ENCODE measurements around the gene HIVEP1.

The HIVEP1 gene

GRCh38 chr6:12020187-12020791, 8.2 kb downstream of the HIVEP1 start:
- no peak for DNase-seq

DNA sequence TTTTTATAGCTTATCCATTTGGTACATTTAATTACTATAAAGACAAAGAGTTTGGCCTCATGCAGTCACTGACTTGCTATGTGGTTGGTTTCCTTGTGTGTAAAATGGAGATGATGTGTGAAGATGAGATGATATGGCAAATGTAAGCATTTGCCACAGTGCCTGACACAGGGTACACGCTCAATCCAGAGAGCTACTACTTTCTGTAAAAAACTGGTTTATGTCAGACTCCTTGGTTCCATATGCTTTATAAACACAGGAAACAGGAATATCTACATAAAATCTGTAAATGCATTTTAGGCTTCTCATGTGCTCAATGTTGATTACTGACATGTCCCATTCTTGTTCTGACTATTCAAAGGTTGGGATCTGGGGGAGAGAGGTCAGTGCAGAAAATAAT, 10.4 kb downstream of the HIVEP1 start:
- no peak for DNase-seq

DNA sequence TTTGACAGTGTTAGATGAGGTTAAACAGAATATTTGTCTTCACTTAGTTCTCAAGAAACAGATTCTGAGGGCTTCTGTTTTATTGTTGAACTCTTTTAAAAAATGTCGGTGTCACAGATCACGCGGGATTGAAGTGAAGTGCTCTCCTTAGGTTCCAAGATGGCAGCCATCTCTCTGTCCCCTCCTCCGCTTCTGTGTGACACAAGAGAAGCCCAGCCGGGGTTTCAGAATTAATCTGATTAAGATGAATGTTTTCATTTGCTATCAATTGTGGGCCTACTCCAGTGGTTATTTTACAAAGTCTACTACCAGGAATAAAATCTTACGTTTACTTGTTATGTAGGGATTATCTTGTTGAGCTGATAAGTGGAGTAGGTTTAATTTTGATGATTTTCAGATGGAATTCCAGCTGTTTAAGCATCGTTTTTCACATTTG, 10.9 kb downstream of the HIVEP1 start:
- no peak for DNase-seq

DNA sequence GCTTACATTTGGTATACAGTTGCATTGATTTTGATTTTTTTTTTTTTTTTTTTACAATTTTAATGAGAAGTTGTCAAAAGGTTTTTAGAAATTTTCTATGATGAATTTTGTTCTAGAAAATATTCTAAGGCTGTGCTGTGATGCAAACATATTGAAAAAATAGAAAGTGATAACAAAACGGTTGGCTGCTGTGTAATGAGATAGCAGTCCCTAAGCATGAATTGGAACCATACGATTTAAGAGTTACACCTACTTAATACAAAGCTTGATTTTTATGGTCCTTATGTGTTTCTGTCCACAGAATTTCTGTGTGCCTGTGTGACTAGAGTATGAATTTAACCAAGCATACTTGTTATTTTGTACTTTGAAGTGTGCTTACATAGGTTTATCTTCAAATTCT, 12.1 kb downstream of the HIVEP1 start:
- DNase-seq, result no peak

DNA sequence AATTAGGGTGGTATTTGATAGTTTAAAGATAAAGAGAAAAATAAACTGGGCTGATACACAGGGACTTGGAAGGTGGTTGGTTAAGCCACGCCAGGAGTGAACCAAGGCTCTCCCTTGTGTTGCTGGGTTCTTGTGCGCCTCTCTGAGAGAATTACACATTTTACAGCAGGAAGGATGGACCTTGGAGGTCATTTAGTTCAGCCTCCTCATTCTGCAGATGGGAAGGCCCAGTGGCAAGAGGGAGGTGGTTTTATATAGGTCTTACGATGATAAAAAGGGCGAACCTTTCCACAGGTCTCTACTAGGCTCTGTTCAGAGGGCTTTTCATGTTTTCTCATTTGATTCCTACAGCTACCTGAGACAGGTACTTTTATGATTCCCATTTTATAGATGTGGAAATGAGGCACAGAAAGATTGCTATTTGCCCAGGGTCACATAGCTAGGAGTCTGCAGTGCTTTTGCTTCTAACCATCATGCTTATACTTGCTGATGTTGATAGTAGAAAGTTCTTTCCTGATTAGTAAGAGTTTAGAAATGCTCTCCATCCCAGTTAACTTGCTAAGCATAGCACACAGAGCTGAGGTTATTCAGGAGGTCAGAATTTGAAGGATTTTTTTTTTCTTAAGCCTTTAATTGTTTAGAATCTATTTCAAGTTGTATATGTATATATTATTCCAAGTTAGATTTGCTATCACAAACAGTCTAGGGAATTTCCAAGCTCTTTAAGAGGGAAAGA, 12.8 kb downstream of the HIVEP1 start:
- no peak for DNase-seq

DNA sequence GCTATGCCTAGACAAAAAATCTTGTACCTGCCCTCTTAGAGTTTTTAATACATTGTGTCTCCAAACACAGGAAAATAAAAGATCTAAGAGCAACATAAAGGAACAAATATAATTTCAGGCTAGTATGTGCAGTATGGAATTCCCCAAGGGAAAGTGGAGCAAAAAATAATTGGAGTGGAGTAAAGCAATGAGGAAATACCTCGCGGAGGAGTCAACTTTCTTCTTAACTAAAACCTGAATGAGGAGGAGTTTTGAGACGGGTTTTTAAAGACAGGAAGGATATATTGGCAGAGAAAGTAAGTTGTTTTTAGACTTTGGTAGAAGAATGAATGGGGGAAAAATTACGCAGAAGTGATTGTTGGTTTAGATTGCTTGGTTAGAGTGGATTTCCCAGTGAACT, 14.0 kb downstream of the HIVEP1 start:
- DNase-seq, result no peak

DNA sequence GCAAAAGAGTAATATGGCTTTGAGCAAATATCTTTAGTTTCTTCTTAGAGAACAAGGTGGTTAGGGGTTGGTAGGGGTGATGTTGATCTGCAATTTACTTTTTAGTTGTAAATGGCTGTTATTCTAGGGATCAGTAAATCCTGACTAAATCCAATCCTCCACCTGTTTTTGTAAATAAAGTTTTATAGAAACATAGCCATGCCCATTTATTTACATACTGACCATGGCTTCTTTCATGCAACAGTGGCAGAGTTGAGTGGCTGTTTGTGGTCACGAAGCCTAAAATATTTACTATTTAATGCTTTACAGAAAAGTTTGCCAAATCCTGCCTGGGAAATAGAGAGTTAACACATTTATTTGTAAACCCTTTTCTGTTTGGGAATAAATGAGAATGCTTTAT, 14.7 kb downstream of the HIVEP1 start:
- DNase-seq, result no peak

DNA sequence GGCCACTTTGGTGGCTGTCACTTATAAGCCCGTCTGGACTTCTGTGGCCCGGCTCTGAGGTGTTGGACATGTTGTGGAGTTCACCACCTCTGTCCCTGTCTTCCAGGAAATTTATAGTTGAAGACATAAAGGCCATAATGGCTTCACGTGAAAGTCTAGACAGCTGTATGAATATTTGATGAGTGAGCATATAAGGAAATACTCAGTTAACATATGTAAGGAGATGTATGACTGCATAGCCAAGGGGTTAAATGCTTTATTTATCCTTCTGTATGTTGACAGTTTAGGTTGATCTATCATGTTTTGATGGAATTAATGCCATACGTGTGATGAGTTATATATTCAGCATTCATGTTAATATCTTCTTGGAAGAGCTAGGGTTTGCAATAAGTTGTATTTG, 16.1 kb downstream of the HIVEP1 start:
- DNase-seq, result no peak

DNA sequence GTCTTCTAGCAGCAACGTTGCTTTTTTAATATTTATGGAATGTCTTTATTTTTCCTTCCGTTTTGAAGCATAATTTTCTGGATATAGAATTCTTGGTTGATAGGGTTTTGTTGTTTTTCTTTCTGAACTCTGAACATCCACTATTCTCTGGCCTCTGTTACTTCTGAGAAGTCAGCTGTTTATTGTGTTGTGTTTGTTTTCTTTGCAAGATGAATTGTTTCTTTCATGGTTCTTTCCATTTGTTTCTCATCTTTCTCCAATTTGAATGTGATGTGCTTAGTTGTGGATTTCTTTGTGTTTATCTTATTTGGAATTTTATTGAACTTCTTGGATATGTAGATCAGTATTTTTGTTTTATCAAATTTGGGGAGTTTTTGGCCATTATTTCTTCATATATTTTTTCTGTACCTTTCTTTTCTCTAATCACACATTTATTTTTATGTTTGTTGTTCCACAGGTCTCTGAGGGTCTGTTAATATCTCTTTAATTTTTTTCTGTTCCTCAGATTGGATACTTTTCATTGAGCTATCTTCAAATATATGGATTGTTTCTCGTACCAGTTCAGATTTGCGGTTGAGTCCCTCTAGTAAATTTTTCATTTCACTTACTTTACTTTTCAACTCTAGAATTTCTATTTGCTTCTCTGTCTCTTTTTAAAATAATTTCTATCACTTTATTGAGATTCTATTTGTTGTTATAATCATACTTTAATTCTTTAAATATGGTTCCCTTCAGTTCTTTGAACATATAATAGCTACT, 18.0 kb downstream of the HIVEP1 start:
- DNase-seq, result no peak

GRCh38 chr6:12030993-12031550, 19.0 kb downstream of the HIVEP1 start:
- DNase-seq, result no peak

GRCh38 chr6:12032783-12033573, 20.9 kb downstream of the HIVEP1 start:
- DNase-seq, result no peak

GRCh38 chr6:12033770-12034169, 21.7 kb downstream of the HIVEP1 start:
- DNase-seq, result no peak

DNA sequence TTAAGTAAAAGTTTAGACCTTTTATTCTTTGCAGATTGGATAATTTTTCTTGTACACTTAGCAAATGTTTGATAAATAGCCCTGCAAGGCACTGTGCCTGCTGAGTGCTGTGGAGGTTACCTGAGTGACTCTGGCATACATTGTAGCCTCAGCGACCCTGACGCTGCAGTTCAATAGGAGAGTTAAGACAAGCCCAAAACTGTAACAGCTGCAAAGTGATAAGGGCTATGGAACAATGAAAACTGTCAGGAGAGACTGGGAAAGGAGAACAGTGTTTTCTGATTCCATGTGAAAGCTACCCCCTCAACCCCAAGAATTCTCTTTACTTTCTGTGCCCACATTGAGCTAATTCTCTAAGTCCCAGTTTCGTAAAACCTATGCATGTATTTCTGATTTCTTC, 22.2 kb downstream of the HIVEP1 start:
- no peak for DNase-seq

DNA sequence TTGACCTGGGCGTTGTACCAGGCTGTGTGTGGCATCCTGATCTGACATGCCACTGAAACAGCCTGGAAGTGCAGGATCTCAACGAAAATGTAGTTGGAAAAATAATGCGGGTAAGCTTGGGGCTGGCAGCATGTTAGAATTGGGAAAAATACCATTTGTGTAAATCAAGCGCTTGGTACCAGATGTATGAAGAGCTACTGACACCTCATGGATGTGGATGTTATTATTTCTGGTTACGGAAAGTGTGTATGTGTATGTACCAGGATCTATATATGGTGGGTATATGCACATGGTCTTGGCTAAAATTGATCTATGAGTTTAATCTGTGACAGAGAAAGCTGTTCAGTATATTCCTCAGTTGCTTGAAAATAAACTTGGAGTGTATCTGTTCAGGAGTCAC, 22.7 kb downstream of the HIVEP1 start:
- DNase-seq, result no peak

DNA sequence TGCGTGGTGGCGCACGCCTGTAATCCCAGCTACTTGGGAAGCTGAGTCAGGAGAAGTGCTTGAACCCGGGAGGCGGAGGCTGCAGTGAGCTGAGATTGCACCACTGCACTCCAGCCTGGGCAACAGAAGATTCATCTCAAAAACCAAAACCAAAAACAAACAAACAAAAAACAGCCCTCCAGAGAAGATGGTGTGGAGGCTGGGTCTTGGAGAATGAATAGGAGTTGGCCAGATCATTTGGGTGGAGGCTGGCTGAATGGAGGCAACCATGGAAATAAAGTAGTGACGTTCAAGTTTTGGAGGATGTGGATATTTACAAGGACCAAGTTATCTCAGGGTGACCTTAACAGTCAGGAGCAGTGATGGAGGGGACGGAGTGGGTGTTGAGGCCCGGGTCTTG, 24.7 kb downstream of the HIVEP1 start:
- DNase-seq, result no peak

GRCh38 chr6:12037798-12038197, 25.7 kb downstream of the HIVEP1 start:
- DNase-seq, result no peak

DNA sequence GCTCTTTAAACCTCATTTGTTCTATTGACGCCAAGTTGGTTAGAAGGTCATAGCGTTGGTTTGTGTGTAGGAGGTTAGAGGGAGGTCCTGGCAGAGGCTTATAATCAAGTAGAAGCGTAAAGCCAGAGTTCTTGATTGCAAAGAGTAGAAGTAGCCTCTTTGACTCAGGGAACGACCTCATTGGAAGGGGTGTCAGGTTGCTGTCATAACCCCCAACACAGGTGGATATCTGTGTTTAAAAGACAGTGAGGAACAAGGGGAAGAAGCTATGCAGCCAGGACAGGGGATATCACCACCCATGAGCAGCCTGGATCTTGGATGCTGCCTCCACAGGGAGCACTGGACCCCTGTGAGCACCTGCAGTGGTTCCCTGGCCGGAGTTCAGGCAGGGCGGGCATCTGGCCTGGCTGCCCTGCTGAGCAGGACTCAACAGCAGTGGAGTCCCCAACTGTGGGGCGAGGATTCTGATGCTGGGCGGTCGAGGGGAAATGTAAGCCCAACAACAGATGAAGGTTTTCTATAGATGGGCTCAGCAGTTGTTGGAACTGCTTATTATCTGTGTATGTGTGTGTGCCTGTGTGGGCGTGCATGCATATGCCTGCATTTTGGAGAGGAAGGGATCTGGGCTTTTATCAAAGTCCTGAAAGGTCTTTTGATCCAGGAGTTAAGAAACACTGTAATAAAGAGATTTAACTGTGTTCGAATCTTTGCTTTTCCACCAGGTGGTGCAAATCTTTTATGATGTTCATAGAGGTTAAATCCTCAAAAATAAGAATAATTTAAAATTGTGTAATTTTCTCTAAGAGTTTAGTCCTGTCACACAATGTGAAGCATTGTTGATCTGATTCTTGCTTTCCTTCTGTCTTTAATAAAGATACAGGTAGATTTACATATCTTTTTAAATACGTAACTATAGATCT, 27.7 kb downstream of the HIVEP1 start:
- no peak for DNase-seq

GRCh38 chr6:12047304-12047703, 35.2 kb downstream of the HIVEP1 start:
- no peak for DNase-seq

- no peak for DNase-seq
Observed at GRCh38 chr6:12047792-12048432, 35.8 kb downstream of the HIVEP1 start.

DNA sequence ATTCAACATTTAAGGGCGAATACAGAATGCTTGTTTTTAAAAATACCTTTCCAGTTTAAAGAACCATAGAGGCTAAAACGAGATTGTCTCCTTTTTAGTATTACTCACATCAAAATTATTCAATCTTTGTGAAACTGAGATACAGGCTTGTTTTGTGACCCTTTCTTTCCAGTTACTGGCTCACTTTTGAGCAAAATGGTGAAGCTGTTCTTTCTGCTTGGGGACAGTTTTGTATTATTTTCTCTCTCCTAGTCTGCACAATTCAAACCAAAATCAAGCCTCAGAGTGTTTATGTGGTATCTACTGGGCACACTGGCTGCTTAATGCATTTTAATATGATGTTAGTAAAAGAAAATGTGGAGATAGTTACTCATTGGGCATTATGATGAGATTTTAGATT, 36.5 kb downstream of the HIVEP1 start:
- no peak for DNase-seq

DNA sequence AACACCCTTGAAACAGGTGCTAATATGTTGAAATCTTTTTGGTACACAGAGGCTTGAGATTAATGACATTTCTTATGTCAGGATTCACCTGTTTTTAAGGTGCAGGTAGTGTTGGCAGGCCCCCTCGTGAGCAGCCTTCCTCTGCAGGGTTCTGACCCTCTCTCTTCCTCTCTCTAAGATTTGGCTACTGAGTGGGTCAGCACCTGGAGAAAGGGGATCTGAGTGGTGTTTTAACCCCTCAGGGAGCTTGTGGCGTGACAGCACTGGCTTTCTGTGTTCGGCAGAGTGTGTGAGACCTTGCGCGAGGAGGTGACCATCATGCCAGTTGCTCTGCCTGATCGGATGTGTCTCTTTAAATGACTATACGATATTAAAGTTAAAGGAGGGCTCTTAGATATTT, 37.1 kb downstream of the HIVEP1 start:
- no peak for DNase-seq
